Measurements from ENCODE around the gene ERAL1. TPM values are rescaled to one million over a fixed set of nuclear protein-coding genes. Genes with fewer than 3 reads are reported as not detected.

The ERAL1 gene
- total and polyA plus RNA-seq, 2 of the 13 experiments (the other 11 are each of a cell fraction or from before 2014, with no cell fraction given), result 46.9 to 72.2 TPM

DNA sequence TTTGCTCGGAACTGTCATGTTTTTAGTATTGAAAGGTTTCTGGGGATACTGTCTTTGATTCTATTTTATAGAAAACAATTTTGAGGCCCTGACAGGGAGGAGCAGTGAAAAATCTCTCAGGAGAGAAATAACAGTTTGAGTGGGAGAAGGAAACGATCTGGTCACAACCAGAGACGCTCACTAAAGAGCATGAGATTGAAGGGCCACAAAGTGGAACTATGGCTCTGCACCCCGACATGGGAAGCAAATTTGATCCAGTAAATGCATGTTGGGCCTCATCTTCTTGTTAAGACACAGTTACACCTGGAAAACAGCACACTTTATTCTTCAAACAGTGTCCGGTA lies 492 bp downstream of the ERAL1 start (continued):
- TF ChIP-seq, protein P1, sequence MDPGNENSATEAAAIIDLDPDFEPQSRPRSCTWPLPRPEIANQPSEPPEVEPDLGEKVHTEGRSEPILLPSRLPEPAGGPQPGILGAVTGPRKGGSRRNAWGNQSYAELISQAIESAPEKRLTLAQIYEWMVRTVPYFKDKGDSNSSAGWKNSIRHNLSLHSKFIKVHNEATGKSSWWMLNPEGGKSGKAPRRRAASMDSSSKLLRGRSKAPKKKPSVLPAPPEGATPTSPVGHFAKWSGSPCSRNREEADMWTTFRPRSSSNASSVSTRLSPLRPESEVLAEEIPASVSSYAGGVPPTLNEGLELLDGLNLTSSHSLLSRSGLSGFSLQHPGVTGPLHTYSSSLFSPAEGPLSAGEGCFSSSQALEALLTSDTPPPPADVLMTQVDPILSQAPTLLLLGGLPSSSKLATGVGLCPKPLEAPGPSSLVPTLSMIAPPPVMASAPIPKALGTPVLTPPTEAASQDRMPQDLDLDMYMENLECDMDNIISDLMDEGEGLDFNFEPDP (CRISPR knock-in tag; conservative IDR thresholded peaks at IDR 0.05), result 0 out of 2 replicates have a peak, but pooled peaks have one; percentile 6
- TF ChIP-seq ZNF234 (CRISPR knock-in tag; conservative IDR thresholded peaks at IDR 0.05), result no peak
- TF ChIP-seq ZBTB20 (CRISPR knock-in tag; IDR thresholded peaks at IDR 0.05; ENCODE audit: borderline replicate concordance, low read depth), result no peak

DNA sequence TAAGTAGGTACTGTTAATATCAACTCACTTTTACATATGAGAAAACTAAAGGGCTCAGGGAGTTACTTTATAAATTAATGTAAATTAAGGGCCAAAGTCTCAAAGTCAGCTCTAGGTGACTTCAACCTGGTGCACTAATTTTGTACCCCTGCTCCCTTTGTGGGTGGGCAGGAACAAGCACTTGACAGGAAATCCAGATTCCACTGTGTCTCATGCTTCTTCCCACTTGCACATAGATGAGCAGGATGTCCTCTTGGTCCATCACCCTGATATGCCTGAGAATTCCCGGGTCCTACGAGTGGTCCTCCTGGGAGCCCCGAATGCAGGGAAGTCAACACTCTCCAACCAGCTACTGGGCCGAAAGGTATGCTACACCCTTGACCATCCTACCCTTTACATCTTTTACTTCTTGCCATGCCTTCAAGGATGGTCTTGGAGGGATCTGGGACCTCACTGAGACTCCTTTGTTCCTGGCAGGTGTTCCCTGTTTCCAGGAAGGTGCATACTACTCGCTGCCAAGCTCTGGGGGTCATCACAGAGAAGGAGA lies 1.3 kb downstream of the ERAL1 start:
- WGBS (ENCODE audit: low lambda C conversion rate), result 95% methylated on average over 5 of the region's 5 CpGs
- Histone ChIP-seq H3K27ac (ENCODE audit: extremely low read length, insufficient read depth, low read length) (no peak overlapping the region), H3K36me3 (replicated peaks in 1 of 2; ENCODE audit: control insufficient read depth in 1 of 2, insufficient read depth in 2 of 2, low read length in 2 of 2) (peaks cover 19 to 29% of the 10 kb centered on the region in 2 experiments; a peak in 4 of 5 replicates), H2AFZ (ENCODE audit: low read length) (no peak overlapping the region), H3K4me1 (ENCODE audit: insufficient read depth, low read length) (peaks cover 17% of the 10 kb centered on the region), H3K9ac (ENCODE audit: insufficient read depth, low read depth, low read length) (peak overlapping the region; percentile 83; the same call in 1 of the 2 replicates), H4K20me1 (ENCODE audit: insufficient read depth, low read length) (no peaks in the 10 kb centered on the region), H3K9me3 (ENCODE audit: low read length) (no peaks in the 10 kb centered on the region), H3K4me2 (ENCODE audit: low read depth, low read length) (peak overlapping the region; percentile 100), H3K4me3 (replicated peaks in 1 of 3; ENCODE audit: insufficient read depth in 1 of 3, low read depth in 2 of 3, low read length in 3 of 3) (peak overlapping the region in 2 of 3 experiments; percentile 4 to 92; a peak in 3 of 6 replicates), H3K27me3 (ENCODE audit: control insufficient read depth in 1 of 2, insufficient read depth in 2 of 2, low read length in 2 of 2) (peaks cover 0 to 2% of the 10 kb centered on the region in 2 experiments; a peak in 1 of 5 replicates), H3K79me2 (ENCODE audit: insufficient read depth, low read length) (peaks cover 18% of the 10 kb centered on the region)
- intact Hi-C loops (cut with micrococcal nuclease; ENCODE audit: unreplicated experiment) (no loop called here), in situ Hi-C loops (cut with HindIII; ENCODE audit: extremely low pct_ligation_motif_present, low pct_unique_long_range_greater_than_20kb) (no loop called here)
- no TSS peak for BruUV-seq (replicated peaks)
- POLR2A ChIA-PET, result no interaction called here
- no peak for DNase-seq (ENCODE audit: low spot score)
- ATAC-seq, result no peak
- no peak for TF ChIP-seq ZNF235 (CRISPR knock-in tag; IDR thresholded peaks at IDR 0.05; ENCODE audit: borderline replicate concordance)
- TF ChIP-seq E2F2 (CRISPR knock-in tag; IDR thresholded peaks at IDR 0.05; ENCODE audit: borderline replicate concordance), result no peak
- TF ChIP-seq SETDB1 (CRISPR knock-in tag; IDR thresholded peaks at IDR 0.05; ENCODE audit: borderline replicate concordance), result no peak
- no peak for TF ChIP-seq ZNF75D (CRISPR knock-in tag; IDR thresholded peaks at IDR 0.05; ENCODE audit: borderline replicate concordance)
- no peak for TF ChIP-seq NR0B2 (CRISPR knock-in tag; IDR thresholded peaks at IDR 0.05)
- no peak for TF ChIP-seq ZNF841 (CRISPR knock-in tag; IDR thresholded peaks at IDR 0.05; ENCODE audit: borderline replicate concordance)
- no peak for TF ChIP-seq MLLT10 (CRISPR knock-in tag; IDR thresholded peaks at IDR 0.05)
- CTCF ChIA-PET (ENCODE audit: low intra/inter-chr PET ratio, low total read pairs), result no interaction called here
- FAIRE-seq, result no peak

Measured in HepG2 (cell line).